ENCODE results near the gene CHCHD5.
A peak's percentile ranks its signal among the peaks of the same experiment; 100 is the strongest.
"Not testable (repeated sequence)": the region's sequence is repeated elsewhere in the genome, so short reads cannot be mapped to it uniquely, and the experiment has no call there.

Gene CHCHD5

GRCh38 chr2:112588611-112589045 lies 4.2 kb downstream of the CHCHD5 start:
- peak; percentile 12 for DNase-seq

- DNase-seq: no peak
These were observed 7.0 kb downstream of the CHCHD5 start for GRCh38 chr2:112591413-112591812.

GRCh38 chr2:112593736-112594135 lies 9.3 kb downstream of the CHCHD5 start:
- DNase-seq: no peak

GRCh38 chr2:112597537-112598322 lies 13.3 kb downstream of the CHCHD5 start:
- no peak for DNase-seq

GRCh38 chr2:112600634-112601033 lies 16.2 kb downstream of the CHCHD5 start:
- DNase-seq: no peak

- no peak for DNase-seq
These were observed 17.3 kb downstream of the CHCHD5 start for GRCh38 chr2:112601754-112602153.

- DNase-seq: no peak
These were observed 18.5 kb downstream of the CHCHD5 start for GRCh38 chr2:112602917-112603316.

GRCh38 chr2:112603731-112604130 lies 19.3 kb downstream of the CHCHD5 start:
- DNase-seq: no peak

- DNase-seq: no peak
These were observed 20.5 kb downstream of the CHCHD5 start for GRCh38 chr2:112604952-112605351.

- DNase-seq: no peak
These were observed 21.5 kb downstream of the CHCHD5 start for GRCh38 chr2:112605926-112606325.

- DNase-seq: no peak
These were observed 22.1 kb downstream of the CHCHD5 start for GRCh38 chr2:112606547-112606946.

GRCh38 chr2:112607680-112608438 lies 23.4 kb downstream of the CHCHD5 start:
- DNase-seq: no peak

GRCh38 chr2:112609320-112609719 lies 24.9 kb downstream of the CHCHD5 start:
- DNase-seq: not testable (repeated sequence)

GRCh38 chr2:112612283-112612682 lies 27.9 kb downstream of the CHCHD5 start:
- not testable (repeated sequence) for DNase-seq

- DNase-seq: no peak
These were observed 29.9 kb downstream of the CHCHD5 start for GRCh38 chr2:112614201-112614840.

GRCh38 chr2:112615051-112615450 lies 30.6 kb downstream of the CHCHD5 start:
- DNase-seq: no peak

- not testable (repeated sequence) for DNase-seq
These were observed 31.4 kb downstream of the CHCHD5 start for GRCh38 chr2:112615798-112616197.

- no peak for DNase-seq
These were observed 34.0 kb downstream of the CHCHD5 start for GRCh38 chr2:112618383-112618782.

GRCh38 chr2:112621790-112622527 lies 37.5 kb downstream of the CHCHD5 start:
- DNase-seq: no peak

GRCh38 chr2:112622528-112622849 lies 38.1 kb downstream of the CHCHD5 start:
- no peak for DNase-seq

GRCh38 chr2:112623913-112624777 lies 39.7 kb downstream of the CHCHD5 start:
- DNase-seq: no peak

- DNase-seq: no peak
These were observed 41.2 kb downstream of the CHCHD5 start for GRCh38 chr2:112625474-112626114.
